ENCODE data around the gene ENOX1. TPM values are rescaled to one million over a fixed set of nuclear protein-coding genes. Genes with fewer than 3 reads are reported as not detected.

The ENOX1 gene
- total and polyA plus RNA-seq, 3 donors from 2014 or later: 11.0 to 14.2 (median 11.5) TPM

GRCh38 chr13:43783820-43784219 lies 3.0 kb downstream of the ENOX1 start:
- WGBS, 2 donors: 86 to 91% methylated on average over 2 of the region's 2 CpGs
- H3K4me1 ChIP-seq: no peaks in the 10 kb centered on the region
- intact Hi-C loops (cut with DNase I; ENCODE audit: low total_unique reads): no loop called here

GRCh38 chr13:43782686-43783085 lies 4.1 kb downstream of the ENOX1 start:
- intact Hi-C loops (cut with DNase I; ENCODE audit: low total_unique reads): no loop called here
- no peaks in the 10 kb centered on the region for H3K9me3 ChIP-seq
- H3K36me3 ChIP-seq (ENCODE audit: low read depth, missing control alignments): no peaks in the 10 kb centered on the region
- H3K27me3 ChIP-seq: no peaks in the 10 kb centered on the region
- WGBS, 2 donors: 95 to 96% methylated on average over 1 of the region's 1 CpG
- no peak overlapping the region for H3K27ac ChIP-seq
- H3K4me1 ChIP-seq: no peaks in the 10 kb centered on the region
- H3K4me3 ChIP-seq: no peak overlapping the region
- DNase-seq: no peak
- TF ChIP-seq, protein P1, sequence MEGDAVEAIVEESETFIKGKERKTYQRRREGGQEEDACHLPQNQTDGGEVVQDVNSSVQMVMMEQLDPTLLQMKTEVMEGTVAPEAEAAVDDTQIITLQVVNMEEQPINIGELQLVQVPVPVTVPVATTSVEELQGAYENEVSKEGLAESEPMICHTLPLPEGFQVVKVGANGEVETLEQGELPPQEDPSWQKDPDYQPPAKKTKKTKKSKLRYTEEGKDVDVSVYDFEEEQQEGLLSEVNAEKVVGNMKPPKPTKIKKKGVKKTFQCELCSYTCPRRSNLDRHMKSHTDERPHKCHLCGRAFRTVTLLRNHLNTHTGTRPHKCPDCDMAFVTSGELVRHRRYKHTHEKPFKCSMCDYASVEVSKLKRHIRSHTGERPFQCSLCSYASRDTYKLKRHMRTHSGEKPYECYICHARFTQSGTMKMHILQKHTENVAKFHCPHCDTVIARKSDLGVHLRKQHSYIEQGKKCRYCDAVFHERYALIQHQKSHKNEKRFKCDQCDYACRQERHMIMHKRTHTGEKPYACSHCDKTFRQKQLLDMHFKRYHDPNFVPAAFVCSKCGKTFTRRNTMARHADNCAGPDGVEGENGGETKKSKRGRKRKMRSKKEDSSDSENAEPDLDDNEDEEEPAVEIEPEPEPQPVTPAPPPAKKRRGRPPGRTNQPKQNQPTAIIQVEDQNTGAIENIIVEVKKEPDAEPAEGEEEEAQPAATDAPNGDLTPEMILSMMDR (IDR thresholded peaks at IDR 0.05): no peak
- TF ChIP-seq POLR2A (IDR thresholded peaks at IDR 0.05): no peak

More at GRCh38 chr13:43783820-43784219, 3.0 kb downstream of the ENOX1 start:
- H3K27ac ChIP-seq: no peak overlapping the region
- no peaks in the 10 kb centered on the region for H3K36me3 ChIP-seq (ENCODE audit: low read depth, missing control alignments)
- no peak overlapping the region for H3K4me3 ChIP-seq
- DNase-seq: no peak
- H3K27me3 ChIP-seq: no peaks in the 10 kb centered on the region
- H3K9me3 ChIP-seq: no peaks in the 10 kb centered on the region
- TF ChIP-seq, protein P1 (IDR thresholded peaks at IDR 0.05): no peak
- TF ChIP-seq POLR2A (IDR thresholded peaks at IDR 0.05): no peak

- H3K36me3 ChIP-seq (ENCODE audit: low read depth, missing control alignments): no peaks in the 10 kb centered on the region
Measured at GRCh38 chr13:43780666-43781065, 6.1 kb downstream of the ENOX1 start.

GRCh38 chr13:43776501-43777079 lies 10.2 kb downstream of the ENOX1 start:
- intact Hi-C loops (cut with DNase I; ENCODE audit: low total_unique reads): no loop called here
- H3K27ac ChIP-seq: no peak overlapping the region
- no peaks in the 10 kb centered on the region for H3K9me3 ChIP-seq
- no peaks in the 10 kb centered on the region for H3K36me3 ChIP-seq (ENCODE audit: low read depth, missing control alignments)
- no peak for DNase-seq
- no peak overlapping the region for H3K4me3 ChIP-seq
- H3K4me1 ChIP-seq: no peaks in the 10 kb centered on the region
- TF ChIP-seq POLR2A (IDR thresholded peaks at IDR 0.05): no peak
- TF ChIP-seq, protein P1 (IDR thresholded peaks at IDR 0.05): no peak
- WGBS, 2 donors: 85% methylated on average over 2 of the region's 2 CpGs
- no peaks in the 10 kb centered on the region for H3K27me3 ChIP-seq

More at GRCh38 chr13:43780666-43781065, 6.1 kb downstream of the ENOX1 start:
- no peaks in the 10 kb centered on the region for H3K27me3 ChIP-seq
- H3K27ac ChIP-seq: no peak overlapping the region
- H3K4me1 ChIP-seq: no peaks in the 10 kb centered on the region
- no peak for TF ChIP-seq POLR2A (IDR thresholded peaks at IDR 0.05)
- TF ChIP-seq, protein P1 (IDR thresholded peaks at IDR 0.05): no peak
- no peak overlapping the region for H3K4me3 ChIP-seq
- H3K9me3 ChIP-seq: no peaks in the 10 kb centered on the region
- intact Hi-C loops (cut with DNase I; ENCODE audit: low total_unique reads): no loop called here
- no peak for DNase-seq

DNA sequence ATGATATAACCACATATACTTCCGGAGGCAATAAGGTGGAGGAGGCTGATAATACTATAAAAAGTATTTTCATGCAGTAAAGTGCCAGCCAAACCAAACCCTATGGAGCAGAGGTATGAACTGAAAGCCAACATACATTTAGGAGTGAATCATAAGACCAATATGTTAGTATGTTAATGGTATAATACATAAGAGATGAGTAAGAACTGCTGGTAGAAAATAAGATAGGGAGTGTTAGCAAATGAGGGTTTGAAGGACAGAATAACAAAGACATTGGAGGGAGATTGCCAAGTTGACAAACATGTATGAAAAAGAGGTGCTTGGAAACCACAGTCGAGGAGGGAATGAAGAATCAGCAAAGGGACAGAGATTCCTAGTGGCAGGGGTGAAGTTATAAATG lies 10.8 kb downstream of the ENOX1 start:
- Histone ChIP-seq H3K9me3 (no peaks in the 10 kb centered on the region), H3K4me1 (no peaks in the 10 kb centered on the region), H3K27me3 (no peaks in the 10 kb centered on the region), H3K36me3 (ENCODE audit: low read depth, missing control alignments) (no peaks in the 10 kb centered on the region), H3K4me3 (no peak overlapping the region), H3K27ac (no peak overlapping the region)
- TF ChIP-seq, protein P1 (IDR thresholded peaks at IDR 0.05): no peak
- TF ChIP-seq POLR2A (IDR thresholded peaks at IDR 0.05): no peak
- DNase-seq: no peak
- intact Hi-C loops (cut with DNase I; ENCODE audit: low total_unique reads): no loop called here
- 79 to 85% methylated on average over 2 of the region's 2 CpGs for WGBS, 2 donors

Measured in testis (tissue), 3 donors.